NCI-H748 (cell line): ENCODE measurements around the gene C1QTNF12.

Source experiments
- DNase-seq: peaks from one replicate; lab custom pipeline; 2025; ENCODE audit not compliant: unreplicated experiment; lab: John Stamatoyannopoulos, UW

The C1QTNF12 gene

GRCh38 chr1:1215080-1215676, 31.3 kb downstream of the C1QTNF12 start:
- no peak for DNase-seq

DNA sequence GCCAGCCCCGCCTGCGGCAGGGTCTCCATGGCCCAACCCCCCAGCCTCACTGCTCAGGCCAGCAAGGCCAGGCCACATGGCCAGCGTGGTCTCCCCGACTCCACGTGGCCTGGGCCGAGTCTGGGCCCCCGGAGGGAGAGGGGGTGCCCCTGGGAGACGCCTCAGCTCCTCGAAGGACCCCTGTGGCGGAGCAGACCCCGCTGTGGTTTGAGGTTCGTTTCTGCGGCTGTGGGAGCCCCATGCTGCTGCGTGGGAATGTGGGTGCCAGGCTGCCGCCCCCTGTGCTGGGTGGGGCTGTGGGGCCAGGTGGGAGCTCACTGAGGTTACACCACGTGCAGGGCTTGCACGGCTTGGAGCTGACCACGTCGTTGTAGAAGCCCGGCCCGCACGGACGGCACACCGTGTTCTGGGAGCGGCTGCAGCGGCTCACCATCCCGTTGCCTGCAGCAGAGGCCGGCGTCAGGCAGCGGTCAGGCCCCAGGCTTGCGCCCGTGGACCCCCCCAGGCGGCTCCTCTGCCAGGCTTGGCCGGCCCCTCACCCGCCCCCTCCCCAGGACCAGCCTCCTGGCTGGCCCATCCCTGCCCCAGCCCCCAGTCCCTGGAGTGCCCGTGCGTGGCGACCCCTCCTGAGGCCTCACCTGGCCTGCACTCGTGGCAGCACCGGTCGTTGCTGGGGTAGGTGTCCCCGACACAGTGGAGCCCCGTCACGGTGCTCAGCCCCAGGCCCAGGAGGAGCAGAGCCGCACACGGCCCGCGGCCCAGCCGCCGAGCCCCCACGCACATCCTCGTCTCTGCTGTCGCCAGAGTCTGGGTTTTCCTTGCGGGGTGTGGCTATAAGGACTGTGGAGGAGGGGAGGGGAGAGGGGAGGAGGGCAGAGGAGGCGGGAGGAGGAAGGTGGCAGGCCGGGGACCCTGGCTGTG, 32.9 kb downstream of the C1QTNF12 start, which contains the start of gene TNFRSF4:
Gene TNFRSF4 (minus strand): TSS at position 809 of the 921 bp plus-strand sequence. CDS start 26 bp downstream, at position 783.
- DNase-seq = no peak

DNA sequence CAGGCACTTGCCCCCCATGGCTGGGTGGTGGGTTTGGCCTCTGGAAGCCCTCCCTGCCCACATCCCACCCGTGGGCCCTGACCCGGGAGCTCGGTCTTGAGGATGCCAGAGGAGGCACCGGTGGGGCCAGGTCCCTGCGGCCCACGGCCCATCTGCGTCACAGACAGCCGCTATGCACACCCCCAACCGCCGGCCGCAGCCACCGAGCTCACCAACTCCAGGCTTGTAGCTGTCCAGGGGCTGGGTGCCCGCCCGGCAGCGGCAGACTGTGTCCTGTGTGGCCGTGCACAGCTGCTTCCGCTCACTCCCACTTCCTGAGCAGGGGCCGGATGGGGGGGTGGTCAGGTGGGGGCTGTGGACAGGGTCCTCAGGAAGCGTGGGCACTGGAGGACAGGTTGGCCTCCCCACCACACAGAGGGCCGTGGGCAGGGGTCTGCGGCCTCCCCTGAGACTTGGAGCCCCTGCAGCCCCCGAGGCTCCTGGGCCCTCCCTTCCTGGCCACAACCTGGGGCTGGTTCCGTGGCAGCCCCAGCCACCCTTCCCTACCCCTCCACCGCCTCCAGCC, 33.7 kb downstream of the C1QTNF12 start:
- no peak for DNase-seq

GRCh38 chr1:1211541-1212441, 34.7 kb downstream of the C1QTNF12 start:
- no peak for DNase-seq

GRCh38 chr1:1210726-1211540, 35.6 kb downstream of the C1QTNF12 start:
- DNase-seq = no peak

DNA sequence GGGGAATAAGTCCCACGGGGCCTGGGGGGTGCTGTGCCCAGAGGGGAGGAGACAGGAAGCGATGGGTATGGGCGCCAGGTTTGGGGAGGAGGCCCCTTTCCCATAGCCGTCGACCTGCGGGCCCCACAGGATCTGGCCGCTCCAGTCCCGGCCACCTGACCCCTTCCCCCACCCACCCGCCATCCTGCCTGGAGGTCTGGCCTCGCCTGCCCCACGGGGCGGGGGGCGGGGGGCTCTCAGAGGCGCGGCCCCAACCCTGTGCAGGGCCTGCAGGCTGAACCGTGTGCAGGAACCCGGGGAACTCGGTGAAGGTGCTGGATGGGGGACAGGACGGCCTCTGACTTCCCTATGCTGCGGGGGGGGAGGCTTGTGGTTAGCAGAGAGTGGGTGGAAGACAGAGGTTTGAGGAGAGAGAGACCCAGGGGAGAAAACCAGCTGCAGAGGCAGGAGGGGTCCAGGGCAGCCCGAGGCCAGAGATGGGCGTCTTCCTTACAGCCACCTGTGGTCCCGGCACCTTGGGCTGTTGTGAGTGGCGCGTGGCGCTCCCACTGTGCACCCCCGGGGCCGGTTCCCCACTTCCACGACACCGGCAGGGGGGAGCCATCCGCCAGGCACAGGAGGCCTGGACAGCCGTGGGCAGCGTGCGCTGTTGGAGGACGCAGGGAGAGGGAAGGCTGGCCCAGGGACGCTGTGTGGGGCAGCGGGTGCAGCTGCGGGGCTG, 37.6 kb downstream of the C1QTNF12 start:
- DNase-seq = no peak

DNA sequence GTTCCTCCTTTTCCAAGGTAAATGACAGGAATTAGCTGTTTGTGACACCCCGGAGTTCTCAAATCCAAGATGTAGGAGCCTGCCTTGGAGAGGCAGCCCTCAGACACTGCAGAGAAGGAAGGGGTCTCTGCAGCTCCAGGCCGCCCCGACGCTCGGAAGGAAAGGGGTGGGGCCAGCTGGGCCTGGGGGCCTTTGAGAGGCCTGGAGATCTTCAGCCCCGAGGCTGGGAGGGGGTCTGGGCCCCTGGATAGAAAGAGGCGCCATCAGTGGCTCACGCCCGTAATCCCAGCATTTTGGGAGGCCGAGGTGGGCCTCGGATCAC, 39.0 kb downstream of the C1QTNF12 start:
- no peak for DNase-seq

GRCh38 chr1:1206966-1207531, 39.5 kb downstream of the C1QTNF12 start:
- no peak for DNase-seq

DNA sequence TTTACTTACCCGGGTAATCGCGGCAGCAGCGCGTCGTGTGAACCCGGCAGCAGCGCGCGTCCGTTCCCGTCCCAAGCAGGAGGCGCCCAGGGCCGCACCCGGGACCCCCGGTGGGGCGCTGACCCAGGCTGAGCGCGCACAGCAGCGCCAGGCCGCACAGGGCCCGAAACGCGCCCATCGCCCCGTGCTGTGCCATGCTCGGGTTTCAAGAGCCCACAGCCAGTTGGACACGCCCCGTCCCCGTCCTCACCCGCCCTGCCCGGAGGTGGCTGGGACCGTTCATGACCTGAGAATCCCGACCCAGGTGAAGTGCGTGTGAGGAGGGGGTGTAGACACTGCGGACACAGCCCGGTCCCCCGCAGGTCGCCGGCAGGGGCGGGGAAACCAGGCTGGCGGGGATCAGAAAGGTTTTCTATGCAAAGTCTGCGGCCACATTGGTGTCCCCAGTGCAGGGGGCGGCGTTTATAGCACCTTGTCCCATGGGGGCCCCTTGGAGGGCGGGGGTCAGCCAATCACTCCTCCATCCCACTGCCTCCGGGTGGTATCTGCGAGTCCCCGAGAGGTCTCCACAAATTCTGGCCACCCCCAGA, 40.1 kb downstream of the C1QTNF12 start, which contains the start of gene TNFRSF18:
Gene TNFRSF18 (minus strand): TSS at position 217 of the 590 bp plus-strand sequence. CDS start 21 bp downstream, at position 196.
- DNase-seq = peak; percentile 52

GRCh38 chr1:1205769-1206375, 40.6 kb downstream of the C1QTNF12 start:
- no peak for DNase-seq

DNA sequence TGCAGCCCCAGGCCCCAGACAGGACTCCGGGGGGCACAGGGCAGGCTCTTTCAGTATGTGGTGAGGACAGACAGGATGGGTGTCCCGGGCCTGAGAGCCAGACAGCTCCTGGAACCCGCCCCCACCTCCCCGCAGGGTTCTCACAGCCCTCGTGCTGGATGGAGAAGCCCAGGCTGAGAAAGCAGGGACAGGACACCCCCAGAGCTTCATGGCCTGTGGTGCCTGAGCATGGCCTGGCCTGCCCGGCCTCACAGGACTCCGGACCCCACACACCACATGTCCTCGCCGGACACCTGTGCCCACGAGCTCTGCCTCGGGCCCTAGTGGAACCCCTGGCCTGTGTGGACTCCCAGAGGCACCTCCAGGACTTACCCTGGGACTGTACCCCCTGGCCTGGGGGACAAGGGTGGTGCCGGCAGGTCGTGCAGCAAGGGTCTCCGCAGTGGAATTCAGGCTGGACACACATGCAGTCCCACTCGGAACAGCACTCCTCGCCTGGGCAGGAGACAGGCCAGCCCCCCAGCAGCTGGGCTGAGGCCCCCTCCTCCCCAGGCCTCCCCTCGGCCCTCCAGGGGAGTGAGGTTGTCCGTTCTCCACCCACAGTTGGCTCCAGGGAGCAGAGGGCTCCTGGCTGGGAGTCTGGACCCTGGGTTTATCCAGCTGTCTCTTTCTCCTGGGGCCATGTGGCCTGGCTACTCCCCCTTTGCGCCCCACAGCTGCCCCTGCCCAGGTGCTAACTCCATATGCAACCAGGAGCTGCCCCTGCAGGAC, 41.3 kb downstream of the C1QTNF12 start:
- DNase-seq = no peak

- DNase-seq = no peak
Observed at GRCh38 chr1:1204425-1204920, 42.0 kb downstream of the C1QTNF12 start.

DNA sequence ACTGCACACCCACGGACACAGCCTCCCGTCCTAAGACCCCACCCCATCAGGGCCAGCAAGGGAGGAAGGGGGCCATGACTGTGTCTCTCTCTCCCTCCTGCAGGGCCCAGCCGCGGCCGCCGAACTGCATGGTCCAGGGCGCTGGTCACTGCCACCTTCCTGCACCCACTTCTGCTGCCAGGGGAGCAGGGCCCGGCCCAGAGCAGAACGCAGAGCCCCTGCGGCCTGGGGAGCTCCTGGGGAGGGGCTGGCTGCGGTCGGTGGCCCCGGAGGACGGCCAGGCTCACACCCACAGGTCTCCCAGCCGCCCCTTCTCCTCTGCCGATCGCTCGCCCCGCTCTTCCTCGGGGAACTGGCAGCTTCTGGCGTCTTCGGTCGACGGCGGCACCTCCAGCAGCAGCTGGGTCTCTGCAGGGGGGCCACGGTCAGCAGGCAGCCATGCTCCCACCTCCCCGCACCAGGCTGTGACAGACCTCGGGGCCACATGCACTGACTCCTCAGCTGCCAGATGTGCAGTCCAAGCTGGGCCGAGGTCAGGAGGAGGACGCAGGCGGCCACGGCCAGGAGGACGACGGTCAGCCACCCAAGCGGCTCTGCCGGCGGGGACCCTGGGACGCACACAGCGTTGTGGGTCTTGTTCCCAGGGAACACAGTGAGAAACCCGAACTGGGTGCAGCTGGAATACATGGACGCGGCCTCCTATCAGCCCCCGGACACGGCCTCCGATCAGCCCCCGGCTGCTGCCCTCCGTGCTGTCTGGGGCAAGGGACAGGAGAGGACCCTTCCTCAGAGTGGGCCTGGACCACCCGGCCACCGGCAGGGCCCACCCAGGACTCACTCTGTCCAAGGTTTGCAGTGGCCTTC, 42.7 kb downstream of the C1QTNF12 start:
- no peak for DNase-seq

- DNase-seq = no peak
Observed at GRCh38 chr1:1202831-1203560, 43.5 kb downstream of the C1QTNF12 start.

GRCh38 chr1:1200876-1201810, 45.4 kb downstream of the C1QTNF12 start:
- DNase-seq = peak; percentile 53
